Keratinocyte (primary cell): ENCODE measurements around the gene TMEM120B. TPM values are rescaled to one million over a fixed set of nuclear protein-coding genes. Genes with fewer than 3 reads are reported as not detected.

ENCODE experiments used
- DNase-seq: peaks from one replicate; pipeline ENCODE4 v3.0.0-alpha.2; 2011; ENCODE audit warnings: low read depth, missing footprints, low spot score
- FAIRE-seq: peaks from 2 replicates; lab custom pipeline; 2011; peaks lifted over from hg19 to GRCh38; lab: Jason Lieb, UNC
- H2AFZ ChIP-seq: 2 replicates; pipeline ENCODE4 v1.6.0; 2012; ENCODE audit warnings: low read length, control low read depth, inconsistent platforms; ENCODE audit not compliant: control insufficient read depth
- H3K27ac ChIP-seq: 2 replicates; pipeline ENCODE4 v1.5.1; 2011; ENCODE audit warnings: low read length; ENCODE audit not compliant: control insufficient read depth, insufficient read depth
- H3K27me3 ChIP-seq: 3 replicates; pipeline ENCODE4 v1.6.0; 2011; ENCODE audit warnings: low read length; ENCODE audit not compliant: control insufficient read depth, insufficient read depth; ENCODE audit errors: extremely low read depth
- H3K36me3 ChIP-seq, 2 experiments: 2 replicates in 1 of 2; 3 replicates in 1 of 2; pipeline ENCODE4 v1.5.1; 2011; ENCODE audit warnings: low read length in 2 of 2, mild to moderate bottlenecking in 1 of 2; ENCODE audit not compliant: control insufficient read depth in 2 of 2, insufficient read depth in 2 of 2; ENCODE audit errors: extremely low read depth in 1 of 2
- H3K4me1 ChIP-seq: 3 replicates; pipeline ENCODE4 v1.5.1; 2011; ENCODE audit warnings: low read length; ENCODE audit not compliant: control insufficient read depth, insufficient read depth; ENCODE audit errors: extremely low read depth
- H3K4me2 ChIP-seq: 3 replicates; pipeline ENCODE4 v1.6.0; 2011; ENCODE audit warnings: low read depth, low read length; ENCODE audit not compliant: control insufficient read depth, insufficient read depth; ENCODE audit errors: extremely low read depth
- H3K4me3 ChIP-seq, 3 experiments: fragments of 200-600 bp in 1 of 3; sonication (generic) in 1 of 3; 2 replicates in 2 of 3; 3 replicates in 1 of 3; pipeline ENCODE4 v1.5.1; 2011 to 2016; ENCODE audit warnings: low read length in 3 of 3, mild to moderate bottlenecking in 3 of 3, control low read depth in 2 of 3, inconsistent platforms in 1 of 3, low read depth in 1 of 3, mixed read lengths in 1 of 3, mixed run types in 1 of 3, moderate library complexity in 1 of 3; ENCODE audit not compliant: control insufficient read depth in 2 of 3, insufficient read depth in 2 of 3; ENCODE audit errors: extremely low read depth in 1 of 3
- H3K79me2 ChIP-seq: 2 replicates; pipeline ENCODE4 v1.6.0; 2012; ENCODE audit warnings: low read length; ENCODE audit not compliant: control insufficient read depth, insufficient read depth
- H3K9ac ChIP-seq: 3 replicates; pipeline ENCODE4 v1.6.0; 2011; ENCODE audit warnings: low read length; ENCODE audit not compliant: control insufficient read depth, insufficient read depth; ENCODE audit errors: extremely low read depth
- H3K9me1 ChIP-seq: 3 replicates; pipeline ENCODE4 v1.6.0; 2011; ENCODE audit warnings: low read length; ENCODE audit not compliant: control insufficient read depth, insufficient read depth; ENCODE audit errors: extremely low read depth
- H3K9me3 ChIP-seq: 2 replicates; pipeline ENCODE4 v1.5.1; 2012; ENCODE audit warnings: low read depth, low read length; ENCODE audit not compliant: control insufficient read depth
- H4K20me1 ChIP-seq: 3 replicates; pipeline ENCODE4 v1.6.0; 2011; ENCODE audit warnings: low read length; ENCODE audit not compliant: control insufficient read depth, insufficient read depth; ENCODE audit errors: extremely low read depth
- CTCF ChIP-seq, 3 experiments: IDR thresholded peaks in 1 of 3; conservative IDR thresholded peaks in 1 of 3; optimal IDR thresholded peaks in 1 of 3; 2 replicates in 2 of 3; 3 replicates in 1 of 3; pipeline versions ENCODE3 to v1.5.1; 2011; ENCODE audit warnings: low read length in 3 of 3, mild to moderate bottlenecking in 3 of 3, moderate library complexity in 2 of 3, control low read depth in 1 of 3, inconsistent platforms in 1 of 3; ENCODE audit not compliant: insufficient read depth in 2 of 3; ENCODE audit errors: extremely low read depth in 1 of 3
- EZH2 ChIP-seq: IDR thresholded peaks from one replicate; pipeline ENCODE4 v1.6.1; 2012; ENCODE audit warnings: inconsistent platforms, mild to moderate bottlenecking, low read length, moderate library complexity
- dilution Hi-C: fragments of 300-500 bp; cut with MboI; formaldehyde crosslinking; loops from one replicate; pipeline ENCODE4 v1.7.0; 2020; ENCODE audit warnings: low sequenced_read_pairs; ENCODE audit not compliant: extremely low pct_ligation_motif_present
- polyA plus RNA-seq, 5 experiments: library from polyadenylated mRNA; depleted of rRNA in 3 of 5; stranded (reverse) in 3 of 5; stranded (forward) in 1 of 5; unstranded in 1 of 5; fragments of >200 nt; gene quantifications; 1 replicate in 1 of 5; 2 replicates in 3 of 5; 3 replicates in 1 of 5; pipeline versions ENCODE4 v1.2.1 to v1.2.3, GENCODE V29; 2011 to 2012; ENCODE audit warnings: missing spikeins in 2 of 5, low read depth in 1 of 5, low replicate concordance in 1 of 5

Gene TMEM120B
- polyA plus RNA-seq, 1 donor (not counting 4 experiments of a cell fraction or from before 2014, with no cell fraction given) = 6.9 TPM

- Histone ChIP-seq H3K27ac (no peak overlapping the region), H3K9ac (no peak overlapping the region), H3K9me3 (no peaks in the 10 kb centered on the region), H2AFZ (no peak overlapping the region), H3K4me2 (no peak overlapping the region), H3K4me3 (no peak overlapping the region), H3K4me1 (peaks cover 22% of the 10 kb centered on the region), H3K36me3 (no peaks in the 10 kb centered on the region), H3K9me1 (peaks cover 3% of the 10 kb centered on the region), H3K27me3 (no peaks in the 10 kb centered on the region), H4K20me1 (no peaks in the 10 kb centered on the region), H3K79me2 (no peaks in the 10 kb centered on the region)
- dilution Hi-C loops = no loop called here
- FAIRE-seq (no peak), DNase-seq (no peak)
- no peak for TF ChIP-seq EZH2
- no peak for TF ChIP-seq CTCF (optimal IDR thresholded peaks at IDR 0.05 in 1 of 3, IDR thresholded peaks at IDR 0.05 in 1 of 3, conservative IDR thresholded peaks at IDR 0.05 in 1 of 3; ENCODE audit: extremely low read depth in 1 of 3, insufficient read depth in 2 of 3, low read length in 3 of 3)
Measured at GRCh38 chr12:121787063-121788025, 74.8 kb downstream of the TMEM120B start.

- Histone ChIP-seq H3K4me1 (peaks cover 23% of the 10 kb centered on the region), H3K27me3 (no peaks in the 10 kb centered on the region), H3K4me3 (no peak overlapping the region), H4K20me1 (no peaks in the 10 kb centered on the region), H2AFZ (no peak overlapping the region), H3K9me1 (peaks cover 3% of the 10 kb centered on the region), H3K36me3 (no peaks in the 10 kb centered on the region), H3K4me2 (no peak overlapping the region), H3K27ac (no peak overlapping the region), H3K9me3 (no peaks in the 10 kb centered on the region), H3K9ac (no peak overlapping the region), H3K79me2 (no peaks in the 10 kb centered on the region)
- dilution Hi-C loops = no loop called here
- TF ChIP-seq EZH2 (no peak), CTCF (optimal IDR thresholded peaks at IDR 0.05 in 1 of 3, IDR thresholded peaks at IDR 0.05 in 1 of 3, conservative IDR thresholded peaks at IDR 0.05 in 1 of 3; ENCODE audit: extremely low read depth in 1 of 3, insufficient read depth in 2 of 3, low read length in 3 of 3) (no peak)
- FAIRE-seq (no peak), DNase-seq (no peak)
Measured at GRCh38 chr12:121788176-121788818, 75.7 kb downstream of the TMEM120B start.
